HG02943 (cell line): Measurements from ENCODE around the gene TTC16.
"Not testable (repeated sequence)": the region's sequence is repeated elsewhere in the genome, so short reads cannot be mapped to it uniquely, and the experiment has no call there.

ENCODE experiments used
- ATAC-seq: cut with Tn5 transposase; IDR thresholded peaks from one replicate; pipeline ENCODE4 v1.9.1; 2021; ENCODE audit warnings: mild to moderate bottlenecking, low read depth, moderate library complexity; ENCODE audit not compliant: unreplicated experiment

TTC16 gene

GRCh38 chr9:127735530-127736185 is 19.8 kb downstream of the TTC16 start:
- ATAC-seq = no peak

DNA sequence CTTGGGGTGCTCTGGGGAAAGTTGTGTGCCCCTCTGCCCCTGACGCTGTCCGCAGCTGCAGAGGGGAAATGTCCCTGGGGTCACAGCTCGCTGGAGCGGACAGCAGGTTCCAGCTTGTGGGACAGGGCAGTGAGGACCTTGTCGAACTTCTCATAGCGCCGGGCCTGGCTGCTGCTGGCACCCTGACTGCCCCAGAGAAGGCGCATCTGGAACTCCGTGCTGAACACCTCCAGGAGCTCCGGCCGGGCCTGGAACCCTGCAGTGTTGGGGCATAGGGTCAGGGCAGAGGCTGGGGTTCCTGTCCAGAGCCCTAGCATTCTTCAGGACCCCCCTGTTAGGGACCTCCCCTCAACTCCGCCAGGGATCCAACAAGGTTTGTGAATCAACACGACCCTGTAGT is 22.8 kb downstream of the TTC16 start:
- ATAC-seq = no peak

DNA sequence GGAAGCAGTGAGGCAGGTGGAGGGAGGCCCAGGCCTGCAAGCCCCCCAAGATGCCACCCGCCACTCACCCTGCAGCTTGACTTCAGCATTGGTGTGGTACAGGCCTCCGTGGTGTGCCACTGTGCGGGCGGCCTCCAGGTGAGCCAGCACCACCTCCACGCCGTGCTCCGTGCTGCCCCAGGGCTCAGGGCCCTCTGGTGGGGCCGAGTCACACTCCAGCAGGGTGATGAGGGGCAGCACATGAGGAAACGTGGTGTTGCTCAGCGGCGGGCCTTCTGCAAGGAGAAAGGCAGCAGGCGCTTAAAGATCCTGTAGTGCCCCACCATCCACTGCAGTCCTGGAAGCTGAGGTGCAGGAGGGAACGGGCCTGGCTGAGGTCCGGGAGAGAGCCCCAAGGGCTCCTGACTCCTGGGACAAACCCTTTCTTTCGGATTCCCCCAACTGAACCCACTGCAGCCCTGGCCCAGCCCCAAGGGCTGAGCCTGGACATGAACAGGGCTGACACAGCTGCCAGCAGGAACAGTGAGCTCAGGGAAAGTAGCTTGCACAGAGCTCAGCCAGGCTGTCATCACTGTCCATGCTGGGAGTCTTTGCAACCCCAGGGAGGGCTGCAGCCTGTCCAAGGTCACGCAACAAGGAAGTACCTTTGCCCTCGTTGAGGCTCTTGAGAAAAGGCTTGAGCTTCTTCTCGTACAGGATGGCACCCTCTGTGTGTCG is 23.9 kb downstream of the TTC16 start:
- no peak for ATAC-seq

DNA sequence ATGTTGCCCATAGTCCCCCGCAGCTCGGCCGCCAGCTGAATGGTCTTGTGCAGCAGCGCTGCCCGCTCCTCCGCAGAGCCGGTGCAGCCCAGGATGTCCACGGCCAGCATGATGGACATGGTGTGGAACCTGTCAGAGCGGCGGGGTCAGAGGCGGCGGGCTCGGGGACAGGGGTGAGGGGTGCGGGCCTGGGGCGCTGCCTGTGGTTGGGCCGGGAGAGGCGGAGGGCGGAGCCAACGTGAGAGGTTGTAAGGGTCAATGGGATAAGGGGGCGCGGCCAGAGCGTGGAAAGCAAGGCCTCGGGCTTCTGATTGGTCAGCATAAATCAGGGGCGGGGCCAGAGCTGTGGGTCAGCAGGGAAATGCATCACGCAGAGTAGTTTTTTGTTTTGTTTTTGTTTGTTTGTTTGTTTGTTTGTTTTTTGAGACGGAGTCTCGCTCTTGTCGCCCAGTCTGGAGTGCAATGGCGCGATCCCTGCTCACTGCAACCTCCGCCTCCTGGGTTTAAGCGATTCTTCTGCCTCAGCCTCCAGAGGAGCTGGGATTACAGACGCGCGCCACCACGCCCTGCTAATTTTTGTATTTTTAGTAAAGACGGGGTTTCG is 26.1 kb downstream of the TTC16 start:
- ATAC-seq = no peak

DNA sequence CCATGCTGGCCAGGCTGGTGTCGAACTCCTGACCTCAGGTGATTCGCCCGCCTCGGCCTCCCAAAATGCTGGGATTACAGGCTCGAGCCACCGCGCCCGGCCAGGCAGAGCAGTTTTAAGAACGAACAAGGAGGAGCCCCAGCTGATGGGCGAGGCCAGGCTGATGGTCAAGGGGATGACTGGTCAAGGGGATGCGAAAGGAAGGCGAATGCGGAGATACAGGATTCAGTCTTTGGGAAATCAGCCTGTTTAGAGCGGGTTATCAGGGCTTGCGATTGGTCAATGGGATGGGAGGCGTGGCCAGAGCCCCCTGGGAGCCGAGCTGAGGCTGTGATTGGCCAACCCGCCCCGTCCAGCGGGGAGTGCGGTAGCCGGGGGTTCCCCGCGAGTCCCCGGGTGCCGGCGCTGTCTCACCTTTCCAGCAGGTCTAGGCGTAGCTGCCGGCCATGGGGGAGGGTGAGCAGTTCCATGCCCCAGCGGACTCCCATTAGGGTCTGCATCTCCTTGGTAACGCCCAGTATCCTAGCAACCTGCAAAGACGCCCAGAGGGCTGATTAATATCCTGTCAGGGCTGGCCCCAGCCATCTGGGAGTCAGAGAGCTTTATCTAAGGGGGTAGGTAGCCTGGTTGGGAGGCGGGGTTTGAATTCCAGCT is 26.7 kb downstream of the TTC16 start:
- ATAC-seq = no peak

DNA sequence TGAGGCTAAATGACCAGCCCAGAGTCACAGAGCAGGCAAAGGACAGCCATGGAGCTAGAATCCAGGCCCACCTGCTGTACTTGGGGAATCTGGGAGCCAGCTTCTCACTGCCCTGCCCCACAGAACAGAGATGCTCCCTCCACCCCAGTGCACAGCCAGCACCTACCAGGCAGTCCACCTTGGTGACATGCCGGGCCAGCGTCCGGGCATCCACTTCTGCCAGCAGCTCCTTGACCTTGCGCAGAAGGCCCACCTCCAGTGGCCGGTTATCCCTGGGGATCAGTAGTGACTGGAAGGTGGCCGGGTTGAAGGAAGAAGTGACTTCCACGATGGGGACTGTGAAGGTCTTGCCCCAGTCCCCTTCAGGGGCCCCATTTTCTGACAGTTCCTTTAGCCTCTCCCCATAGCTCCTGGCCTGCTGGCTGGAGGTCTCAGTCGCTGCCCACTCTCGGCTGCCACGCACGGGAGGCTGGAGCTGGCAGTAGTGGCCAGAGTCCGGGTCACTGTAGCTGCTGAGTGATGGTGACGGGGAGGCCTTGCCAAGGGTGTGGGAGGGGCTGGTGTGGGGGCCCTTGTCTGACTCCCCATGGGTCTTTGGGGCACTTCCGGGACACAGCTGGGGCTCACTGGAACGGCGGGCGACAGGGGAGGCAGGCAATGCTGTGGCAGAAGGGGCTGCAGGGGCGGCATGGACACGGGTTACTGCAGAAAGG is 28.7 kb downstream of the TTC16 start:
- ATAC-seq = no peak

GRCh38 chr9:127746959-127747569 is 31.2 kb downstream of the TTC16 start:
- ATAC-seq = no peak

GRCh38 chr9:127749090-127749787 is 33.4 kb downstream of the TTC16 start:
- no peak for ATAC-seq

DNA sequence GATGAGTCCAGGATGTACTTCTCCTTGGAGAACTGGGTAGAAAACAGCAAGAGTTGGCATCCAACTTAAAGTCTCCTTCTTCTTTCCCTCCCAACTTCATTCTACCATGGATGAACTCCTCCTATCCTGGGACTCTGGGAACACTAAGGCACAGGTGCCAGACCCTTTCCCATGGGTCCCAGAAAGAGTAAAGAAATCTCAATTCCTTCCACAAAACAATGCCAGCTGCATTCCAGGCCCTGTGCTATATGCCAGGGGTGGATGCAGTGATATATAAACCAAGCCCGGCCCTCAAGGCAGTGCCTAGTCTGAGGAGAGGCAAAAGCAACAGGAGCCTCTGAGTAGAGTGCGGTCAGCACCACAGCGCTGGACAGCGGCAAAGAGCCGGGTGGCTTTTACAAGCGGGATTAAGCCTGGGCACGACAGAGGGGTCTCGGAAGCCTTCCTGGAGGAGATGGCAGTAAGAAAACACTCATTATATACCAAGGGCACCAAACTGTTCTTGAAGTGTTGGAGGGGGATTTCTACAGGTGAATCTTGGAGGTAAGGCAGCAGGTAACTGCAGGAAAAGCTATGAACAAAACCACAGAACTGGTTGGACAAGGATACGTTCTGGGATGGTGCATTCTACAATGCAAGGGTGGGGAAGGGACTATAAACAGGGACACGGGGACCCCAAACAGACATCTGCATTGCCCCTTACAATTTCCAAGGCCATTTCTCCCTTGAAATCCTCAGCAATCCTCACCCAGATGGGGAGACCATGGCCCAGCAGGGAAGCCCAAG is 35.6 kb downstream of the TTC16 start:
- ATAC-seq = no peak

GRCh38 chr9:127753148-127753547 is 37.3 kb downstream of the TTC16 start:
- ATAC-seq = no peak

DNA sequence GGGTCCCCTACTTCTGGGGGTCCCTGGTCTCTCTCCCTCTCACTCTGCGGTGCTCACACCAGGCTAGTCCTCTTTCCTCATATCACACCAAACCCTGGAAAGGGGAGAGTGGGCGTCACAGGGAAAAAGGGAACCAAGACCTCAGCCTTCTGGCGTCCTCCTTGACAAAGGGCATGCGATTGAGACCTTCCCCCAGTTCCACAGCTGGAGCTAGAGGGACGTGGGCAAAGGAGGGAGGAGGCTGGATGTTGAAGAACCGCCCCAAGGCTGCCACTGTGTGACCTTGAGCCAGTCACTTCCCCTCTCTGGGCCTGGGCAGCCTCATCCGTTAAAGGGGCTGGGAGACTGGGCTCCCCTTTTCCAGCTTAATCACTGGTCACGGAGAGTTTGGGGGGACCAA is 37.7 kb downstream of the TTC16 start:
- ATAC-seq = no peak

GRCh38 chr9:127754099-127755060 is 38.5 kb downstream of the TTC16 start:
- no peak for ATAC-seq

GRCh38 chr9:127755061-127756060 is 39.5 kb downstream of the TTC16 start:
- no peak for ATAC-seq

DNA sequence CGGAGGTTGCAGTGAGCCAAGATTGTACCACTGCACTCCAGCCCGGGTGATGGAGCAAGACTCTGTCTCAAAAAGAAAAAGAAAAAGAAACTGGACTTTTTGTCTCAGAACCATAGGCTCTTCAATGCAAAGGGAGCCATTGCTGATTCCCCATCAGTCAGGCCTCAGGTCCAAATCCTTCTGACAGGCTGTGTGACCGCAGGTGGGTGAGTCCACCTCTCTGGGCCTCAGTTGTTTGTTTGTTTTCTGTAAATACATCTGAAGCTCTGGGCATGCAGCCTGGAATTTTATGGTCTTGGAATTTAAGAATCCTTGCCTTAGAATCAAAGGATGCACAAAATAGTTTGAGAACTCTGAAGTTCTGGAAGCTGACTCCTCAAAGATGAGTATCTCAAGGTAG is 40.4 kb downstream of the TTC16 start:
- no peak for ATAC-seq

DNA sequence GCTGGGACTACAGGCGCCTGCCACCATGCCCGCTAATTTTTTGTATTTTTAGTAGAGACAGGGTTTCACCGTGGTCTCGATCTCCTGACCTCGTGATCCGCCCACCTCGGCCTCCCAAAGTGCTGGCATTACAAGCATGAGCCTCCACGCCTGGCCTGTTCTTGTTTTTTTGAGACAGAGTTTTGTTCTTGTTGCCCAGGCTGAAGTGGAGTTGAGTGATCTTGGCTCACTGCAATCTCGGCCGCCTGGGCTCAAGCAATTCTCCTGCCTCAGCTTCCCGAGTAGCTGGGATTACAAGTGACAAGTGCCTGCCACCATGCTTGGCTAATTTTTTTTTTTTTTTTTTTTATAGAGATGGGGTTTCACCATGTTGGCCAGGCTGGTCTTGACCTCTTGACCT is 40.9 kb downstream of the TTC16 start:
- ATAC-seq = not testable (repeated sequence)

- no peak for ATAC-seq
Observed at GRCh38 chr9:127758843-127759242, 43.0 kb downstream of the TTC16 start.

GRCh38 chr9:127761061-127761460 is 45.2 kb downstream of the TTC16 start:
- ATAC-seq = no peak
